NT2/D1 (cell line): ENCODE measurements around the gene CLK2.

Experiments
- SUZ12 ChIP-seq: IDR thresholded peaks from 2 replicates; pipeline ENCODE4 v1.6.1; 2011; ENCODE audit not compliant: insufficient read length, insufficient read depth; ENCODE audit errors: extremely low read depth
- YY1 ChIP-seq: IDR thresholded peaks from 2 replicates; pipeline ENCODE4 v1.6.1; 2011; ENCODE audit not compliant: insufficient read length, insufficient read depth
- ZNF274 ChIP-seq: IDR thresholded peaks from 2 replicates; pipeline ENCODE4 v1.6.1; 2011; ENCODE audit warnings: mild to moderate bottlenecking, low read depth, low read length

GRCh38 chr1:155269381-155269780 lies 3.9 kb downstream of the CLK2 start:
- TF ChIP-seq SUZ12 (no peak), YY1 (no peak), ZNF274 (no peak)
